Activated T-cell treated with anti-CD3 and anti-CD28 coated beads, Interleukin-2, amount 50 U/mL, for 72 hours (primary cell): ENCODE measurements around the gene MAP3K2. TPM values are rescaled to one million over a fixed set of nuclear protein-coding genes. Genes with fewer than 3 reads are reported as not detected.

Experiments
- ATAC-seq, 2 donors: fragments of 150-1000 bp; cut with Tn5 transposase; replicated peaks in 1 of 2; 2 replicates each; pipeline ENCODE4 v1.10.0; 2021; ENCODE audit warnings: moderate library complexity in 2 of 2, mild to moderate bottlenecking in 1 of 2
- DNase-seq, 2 donors: peaks; one replicate each; pipeline ENCODE4 v3.0.0; 2021 to 2022; ENCODE audit warnings: mixed read lengths in 1 of 2
- H3K27ac Mint-ChIP-seq: one replicate; pipeline ENCODE4 v1.8.0; 2022; ENCODE audit warnings: mild to moderate bottlenecking, moderate library complexity, mixed read lengths
- H3K27me3 Mint-ChIP-seq: one replicate; pipeline ENCODE4 v1.8.0; 2022; ENCODE audit warnings: low read depth, mixed read lengths
- H3K36me3 Mint-ChIP-seq, 2 donors: one replicate each; pipeline ENCODE4 v1.8.0; 2022; ENCODE audit warnings: mixed read lengths in 2 of 2, mild to moderate bottlenecking in 1 of 2; ENCODE audit not compliant: insufficient read depth in 2 of 2
- H3K4me1 Mint-ChIP-seq: one replicate; pipeline ENCODE4 v1.8.0; 2022; ENCODE audit warnings: low read depth, mixed read lengths
- H3K4me3 Mint-ChIP-seq, 2 donors: one replicate each; pipeline ENCODE4 v1.8.0; 2022; ENCODE audit warnings: mild to moderate bottlenecking in 2 of 2, mixed read lengths in 2 of 2, moderate library complexity in 2 of 2
- H3K9me3 Mint-ChIP-seq, 2 donors: one replicate each; pipeline ENCODE4 v1.8.0; 2022; ENCODE audit warnings: mixed read lengths in 2 of 2
- total RNA-seq, 2 donors: library from RNA; stranded (reverse); gene quantifications; one replicate each; pipeline ENCODE4 v1.2.3, GENCODE V29; 2022

The MAP3K2 gene
- total RNA-seq, 2 donors from 2014 or later = 48.9 to 49.1 TPM

- no peak for ATAC-seq
- no peaks in the 10 kb centered on the region for H3K27me3 Mint-ChIP-seq
- DNase-seq = no peak
- no peak overlapping the region for H3K27ac Mint-ChIP-seq
- peaks cover 43% of the 10 kb centered on the region for H3K4me1 Mint-ChIP-seq
- H3K9me3 Mint-ChIP-seq = peaks cover 0 to 3% of the 10 kb centered on the region in 2 donors
- H3K36me3 Mint-ChIP-seq = no peaks in the 10 kb centered on the region
- no peak overlapping the region for H3K4me3 Mint-ChIP-seq
Observed at GRCh38 chr2:127392133-127392827, 4.5 kb upstream of the MAP3K2 start.

- Mint-ChIP-seq H3K4me1 (peaks cover 64% of the 10 kb centered on the region), H3K9me3 (peaks cover 0 to 3% of the 10 kb centered on the region in 2 donors), H3K4me3 (peak overlapping the region; percentile 4 to 44), H3K36me3 (peaks cover 0 to 2% of the 10 kb centered on the region in 2 donors), H3K27ac (peak overlapping the region; percentile 87), H3K27me3 (no peaks in the 10 kb centered on the region)
- ATAC-seq = no peak
- DNase-seq = no peak
Observed at GRCh38 chr2:127389778-127390435, 2.1 kb upstream of the MAP3K2 start.

GRCh38 chr2:127388423-127389164, 819 bp upstream of the MAP3K2 start:
- H3K9me3 Mint-ChIP-seq = peaks cover 0 to 3% of the 10 kb centered on the region in 2 donors

GRCh38 chr2:127386764-127387654, 766 bp downstream of the MAP3K2 start:
- H3K27ac Mint-ChIP-seq = peak overlapping the region; percentile 68
- H3K36me3 Mint-ChIP-seq = peaks cover 3 to 4% of the 10 kb centered on the region in 2 donors
- peak; percentile 83 to 85 for DNase-seq
- H3K9me3 Mint-ChIP-seq = no peaks in the 10 kb centered on the region
- H3K4me3 Mint-ChIP-seq = peak overlapping the region; percentile 91 to 99
- peaks cover 72% of the 10 kb centered on the region for H3K4me1 Mint-ChIP-seq
- peak; percentile 75 to 76 for ATAC-seq
- H3K27me3 Mint-ChIP-seq = no peaks in the 10 kb centered on the region

More at GRCh38 chr2:127388423-127389164, 819 bp upstream of the MAP3K2 start:
- Mint-ChIP-seq H3K36me3 (peaks cover 3 to 4% of the 10 kb centered on the region in 2 donors), H3K27me3 (no peaks in the 10 kb centered on the region), H3K27ac (peak overlapping the region; percentile 20), H3K4me1 (peaks cover 72% of the 10 kb centered on the region), H3K4me3 (peak overlapping the region; percentile 83 to 86)
- DNase-seq = no peak
- ATAC-seq = peak; percentile 63

DNA sequence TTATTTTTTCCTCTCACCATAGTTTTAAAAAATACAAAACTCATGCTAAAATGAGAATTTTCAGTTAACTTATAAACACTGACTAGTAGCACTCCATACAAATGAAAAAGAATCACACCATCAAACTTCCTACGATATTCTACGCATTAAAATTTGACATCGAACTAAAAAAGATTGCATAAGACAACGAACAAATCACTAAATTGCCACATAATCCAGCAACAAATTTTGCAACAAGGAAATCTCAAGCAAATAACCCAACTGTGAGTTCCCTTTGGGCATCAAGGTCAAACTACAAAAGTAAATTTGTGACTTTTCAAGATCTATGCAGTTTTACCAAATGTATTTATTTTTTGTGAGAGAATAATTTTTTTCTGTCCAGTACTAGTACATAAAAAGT, 1.5 kb downstream of the MAP3K2 start:
- peaks cover 74% of the 10 kb centered on the region for H3K4me1 Mint-ChIP-seq
- peaks cover 3 to 4% of the 10 kb centered on the region in 2 donors for H3K36me3 Mint-ChIP-seq
- peak overlapping the region; percentile 57 for H3K27ac Mint-ChIP-seq
- peak overlapping the region; percentile 91 to 99 for H3K4me3 Mint-ChIP-seq
- ATAC-seq (no peak), DNase-seq (no peak)
- H3K9me3 Mint-ChIP-seq = no peaks in the 10 kb centered on the region
- H3K27me3 Mint-ChIP-seq = no peaks in the 10 kb centered on the region

DNA sequence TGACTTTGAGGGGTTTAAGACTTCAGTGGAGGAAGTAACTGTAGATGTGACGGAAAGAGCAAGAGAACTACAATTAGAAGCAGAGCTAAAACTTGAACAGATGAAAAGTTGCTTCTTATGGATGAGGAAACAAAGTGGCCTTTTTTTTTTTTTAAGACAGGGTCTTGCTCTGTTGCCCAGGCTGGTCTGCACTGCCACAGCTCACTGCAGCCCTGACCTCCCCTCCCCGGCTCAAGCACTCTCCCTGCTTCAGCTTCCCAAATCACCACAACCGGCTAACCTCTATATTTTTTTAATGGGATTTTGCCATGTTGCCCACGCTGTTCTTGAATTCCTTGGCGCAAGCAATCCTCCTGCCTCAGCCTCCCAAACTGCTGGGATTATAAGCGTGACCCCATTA, 3.2 kb downstream of the MAP3K2 start:
- H3K4me3 Mint-ChIP-seq = peak overlapping the region; percentile 39

GRCh38 chr2:127382831-127383230, 4.9 kb downstream of the MAP3K2 start:
- Mint-ChIP-seq H3K27me3 (no peaks in the 10 kb centered on the region), H3K4me1 (peaks cover 78% of the 10 kb centered on the region), H3K36me3 (peaks cover 4 to 7% of the 10 kb centered on the region in 2 donors), H3K4me3 (no peak overlapping the region), H3K9me3 (no peaks in the 10 kb centered on the region), H3K27ac (no peak overlapping the region)
- DNase-seq (no peak), ATAC-seq (no peak)

More for the DNA sequence above, 3.2 kb downstream of the MAP3K2 start:
- no peaks in the 10 kb centered on the region for H3K27me3 Mint-ChIP-seq
- H3K36me3 Mint-ChIP-seq = peaks cover 3 to 4% of the 10 kb centered on the region in 2 donors
- DNase-seq (no peak), ATAC-seq (no peak)
- peaks cover 84% of the 10 kb centered on the region for H3K4me1 Mint-ChIP-seq
- no peaks in the 10 kb centered on the region for H3K9me3 Mint-ChIP-seq
- no peak overlapping the region for H3K27ac Mint-ChIP-seq

- peak in 1 of 2 donors; percentile 42 for ATAC-seq
- DNase-seq = no peak
- H3K27me3 Mint-ChIP-seq = no peaks in the 10 kb centered on the region
- peaks cover 79% of the 10 kb centered on the region for H3K4me1 Mint-ChIP-seq
- peaks cover 4 to 10% of the 10 kb centered on the region in 2 donors for H3K36me3 Mint-ChIP-seq
- peak overlapping the region in 1 of 2 donors; percentile 16 for H3K4me3 Mint-ChIP-seq
- peaks cover 0 to 2% of the 10 kb centered on the region in 2 donors for H3K9me3 Mint-ChIP-seq
- H3K27ac Mint-ChIP-seq = peak overlapping the region; percentile 46
Observed at GRCh38 chr2:127381762-127382161, 6.0 kb downstream of the MAP3K2 start.

GRCh38 chr2:127379712-127380355, 7.9 kb downstream of the MAP3K2 start:
- peaks cover 60% of the 10 kb centered on the region for H3K4me1 Mint-ChIP-seq
- no peaks in the 10 kb centered on the region for H3K27me3 Mint-ChIP-seq
- DNase-seq = no peak
- peak; percentile 53 to 63 for ATAC-seq
- H3K27ac Mint-ChIP-seq = no peak overlapping the region
- H3K36me3 Mint-ChIP-seq = peaks cover 11 to 20% of the 10 kb centered on the region in 2 donors
- peak overlapping the region; percentile 15 to 60 for H3K4me3 Mint-ChIP-seq
- peaks cover 2 to 3% of the 10 kb centered on the region in 2 donors for H3K9me3 Mint-ChIP-seq

DNA sequence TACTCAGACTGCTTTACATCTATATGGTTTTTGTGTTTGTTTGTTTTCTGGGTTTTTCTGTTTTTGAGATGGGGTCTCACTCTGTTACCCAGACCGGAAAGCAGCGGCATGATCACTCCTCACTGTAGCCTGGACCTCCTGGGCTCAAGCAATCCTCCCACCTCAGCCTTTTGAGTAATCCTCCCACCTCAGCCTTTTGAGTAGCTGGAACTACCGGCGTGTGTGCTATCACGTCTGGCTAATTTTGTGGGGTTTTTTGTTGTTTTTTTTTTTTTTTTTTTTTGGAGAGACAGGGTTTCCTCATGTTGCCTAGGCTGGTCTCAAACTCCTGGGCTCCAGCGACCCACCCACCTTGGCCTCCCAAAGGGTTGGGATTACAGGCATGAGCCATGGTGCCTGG, 9.1 kb downstream of the MAP3K2 start:
- DNase-seq (no peak), ATAC-seq (no peak)
- peaks cover 2 to 3% of the 10 kb centered on the region in 2 donors for H3K9me3 Mint-ChIP-seq
- no peaks in the 10 kb centered on the region for H3K27me3 Mint-ChIP-seq
- peaks cover 10 to 25% of the 10 kb centered on the region in 2 donors for H3K36me3 Mint-ChIP-seq
- H3K4me3 Mint-ChIP-seq = no peak overlapping the region
- no peak overlapping the region for H3K27ac Mint-ChIP-seq
- H3K4me1 Mint-ChIP-seq = peaks cover 52% of the 10 kb centered on the region

DNA sequence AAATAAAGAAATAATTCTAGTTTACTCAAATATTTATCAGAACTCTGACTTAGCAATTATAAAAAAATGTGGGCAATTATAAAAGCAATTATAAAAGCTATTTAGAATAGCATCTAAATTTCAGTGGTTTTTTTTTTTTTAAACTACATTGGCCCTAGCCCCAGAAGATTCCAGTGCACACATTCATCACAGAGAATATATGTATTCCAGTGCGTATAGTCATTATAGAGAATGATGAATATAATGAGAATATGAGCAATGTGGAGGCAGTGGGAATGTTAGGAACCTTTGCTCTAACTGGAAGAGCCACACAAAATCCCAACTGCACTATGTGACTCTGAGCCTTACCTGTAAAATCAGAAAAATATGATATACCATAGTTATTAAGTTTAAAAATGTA, 10.5 kb downstream of the MAP3K2 start:
- Mint-ChIP-seq H3K9me3 (peaks cover 5% of the 10 kb centered on the region in 2 donors), H3K36me3 (peaks cover 13 to 27% of the 10 kb centered on the region in 2 donors), H3K27ac (peak overlapping the region; percentile 79), H3K4me3 (no peak overlapping the region), H3K27me3 (no peaks in the 10 kb centered on the region), H3K4me1 (peaks cover 40% of the 10 kb centered on the region)
- no peak for DNase-seq
- no peak for ATAC-seq

DNA sequence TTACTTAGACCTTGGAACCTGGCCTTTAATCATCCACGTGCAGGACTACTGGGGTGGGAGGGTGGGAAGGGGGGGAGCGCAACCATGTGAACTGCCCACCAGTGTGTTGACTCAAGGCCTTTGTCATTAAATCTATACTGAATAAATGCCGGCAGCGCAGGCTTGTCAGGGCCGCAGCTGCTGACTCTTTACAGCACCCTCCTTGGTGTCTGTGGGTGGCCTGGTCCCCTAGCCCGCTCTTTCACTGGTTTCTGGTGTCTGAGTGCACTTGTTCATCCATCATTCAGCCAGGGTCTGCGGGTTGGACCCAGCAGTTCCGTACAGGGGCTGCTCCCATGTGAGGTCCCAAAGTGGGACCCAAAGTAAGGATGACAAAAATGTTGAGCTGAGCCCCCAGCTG, 11.5 kb downstream of the MAP3K2 start:
- no peak overlapping the region for H3K27ac Mint-ChIP-seq
- DNase-seq (no peak), ATAC-seq (no peak)
- H3K4me3 Mint-ChIP-seq = no peak overlapping the region
- peaks cover 30% of the 10 kb centered on the region for H3K4me1 Mint-ChIP-seq
- H3K9me3 Mint-ChIP-seq = peaks cover 7% of the 10 kb centered on the region in 2 donors
- no peaks in the 10 kb centered on the region for H3K27me3 Mint-ChIP-seq
- peaks cover 13 to 29% of the 10 kb centered on the region in 2 donors for H3K36me3 Mint-ChIP-seq
